IMR-90 (cell line): ENCODE results near the gene PARP6. TPM values are rescaled to one million over a fixed set of nuclear protein-coding genes. Genes with fewer than 3 reads are reported as not detected.

Experiments used
- ATAC-seq: fragments of 200-7000 bp; cut with Tn5 transposase; 2 replicates; pipeline ENCODE4 v1.9.1; 2020; ENCODE audit warnings: low read depth, mild to moderate bottlenecking, moderate library complexity
- BruUV-seq: library from RNA; stranded (reverse); fragments of 400-500 nt; replicated peaks from 2 replicates; lab custom pipeline; 2021; lab: Mats Ljungman, UMichigan
- CTCF ChIA-PET: fragments of 300-600 bp; formaldehyde crosslinking; extraction: SDS; loops from one replicate; lab custom pipeline; 2021; ENCODE audit warnings: antibody characterized with exemption; lab: Yijun Ruan, JAX
- POLR2A ChIA-PET: fragments of 300-600 bp; sonication (Branson Sonifier 250); formaldehyde crosslinking; loops from one replicate; lab custom pipeline; 2022; ENCODE audit warnings: antibody characterized with exemption; ENCODE audit not compliant: unreplicated experiment; lab: Charles Lee
- DNase-seq: peaks from one replicate; pipeline ENCODE4 v3.0.0; 2013
- H2AFZ ChIP-seq: replicated peaks from 2 replicates; pipeline ENCODE3; 2013; ENCODE audit warnings: low read length, mild to moderate bottlenecking; ENCODE audit not compliant: poor library complexity
- H2AK5ac ChIP-seq: 2 replicates; pipeline ENCODE4 v1.6.1; 2013; ENCODE audit warnings: low read depth, low read length, inconsistent platforms
- H2AK9ac ChIP-seq: replicated peaks from 2 replicates; pipeline ENCODE3; 2013; ENCODE audit warnings: mild to moderate bottlenecking, low read depth, low read length, moderate library complexity; ENCODE audit not compliant: poor library complexity
- H2BK120ac ChIP-seq: 2 replicates; pipeline ENCODE4 v1.6.1; 2013; ENCODE audit warnings: low read depth, low read length, inconsistent platforms
- H2BK15ac ChIP-seq: 3 replicates; pipeline ENCODE4 v1.6.1; 2013; ENCODE audit warnings: low read depth, low read length, inconsistent platforms
- H2BK20ac ChIP-seq: 2 replicates; pipeline ENCODE4 v1.6.1; 2013; ENCODE audit warnings: low read depth, mild to moderate bottlenecking, inconsistent platforms, low read length, moderate library complexity
- H2BK5ac ChIP-seq: 2 replicates; pipeline ENCODE4 v1.6.1; 2013; ENCODE audit warnings: mild to moderate bottlenecking, low read depth, low read length, inconsistent platforms; ENCODE audit not compliant: poor library complexity, severe bottlenecking
- H3K14ac ChIP-seq: replicated peaks from 2 replicates; pipeline ENCODE4 v1.6.1; 2013; ENCODE audit warnings: low read depth, low read length, inconsistent platforms
- H3K18ac ChIP-seq: 2 replicates; pipeline ENCODE4 v1.6.1; 2013; ENCODE audit warnings: low read depth, low read length, control low read depth
- H3K23ac ChIP-seq: 2 replicates; pipeline ENCODE4 v1.6.1; 2013; ENCODE audit warnings: low read depth, low read length, inconsistent platforms
- H3K27ac ChIP-seq: 2 replicates; pipeline ENCODE4 v1.5.1; 2013; ENCODE audit warnings: mild to moderate bottlenecking, control low read depth, low read length; ENCODE audit not compliant: insufficient read depth
- H3K27me3 ChIP-seq: 2 replicates; pipeline ENCODE4 v1.6.1; 2013; ENCODE audit warnings: low read length; ENCODE audit not compliant: control insufficient read depth, insufficient read depth
- H3K36me3 ChIP-seq: 2 replicates; pipeline ENCODE4 v1.6.1; 2013; ENCODE audit warnings: low read length, mixed read lengths; ENCODE audit not compliant: control insufficient read depth, insufficient read depth
- H3K4ac ChIP-seq: 2 replicates; pipeline ENCODE4 v1.6.1; 2013; ENCODE audit warnings: low read depth, low read length, inconsistent platforms
- H3K4me1 ChIP-seq: 2 replicates; pipeline ENCODE4 v1.6.1; 2013; ENCODE audit warnings: low read length, mixed read lengths; ENCODE audit not compliant: control insufficient read depth, insufficient read depth
- H3K4me2 ChIP-seq: 2 replicates; pipeline ENCODE4 v1.6.1; 2013; ENCODE audit warnings: low read depth, mild to moderate bottlenecking, control low read depth, low read length, moderate library complexity
- H3K4me3 ChIP-seq: 2 replicates; pipeline ENCODE4 v1.5.1; 2013; ENCODE audit warnings: low read depth, mild to moderate bottlenecking, control low read depth, low read length, moderate library complexity; ENCODE audit not compliant: insufficient read depth
- H3K56ac ChIP-seq: 2 replicates; pipeline ENCODE4 v1.6.1; 2013; ENCODE audit warnings: low read length, inconsistent platforms; ENCODE audit not compliant: insufficient read depth; ENCODE audit errors: extremely low read depth
- H3K79me1 ChIP-seq, 2 experiments: 2 replicates each; pipeline ENCODE4 v1.6.1; 2013; ENCODE audit warnings: low read length in 2 of 2, inconsistent platforms in 1 of 2, low read depth in 1 of 2
- H3K9ac ChIP-seq: 2 replicates; pipeline ENCODE4 v1.6.1; 2013; ENCODE audit warnings: low read depth, low read length, control low read depth
- H3K9me1 ChIP-seq: 2 replicates; pipeline ENCODE4 v1.6.1; 2013; ENCODE audit warnings: low read length, inconsistent platforms; ENCODE audit not compliant: insufficient read depth
- H3K9me3 ChIP-seq: 2 replicates; pipeline ENCODE4 v1.6.1; 2013; ENCODE audit warnings: low read length; ENCODE audit not compliant: control insufficient read depth, insufficient read depth
- H4K20me1 ChIP-seq: 2 replicates; pipeline ENCODE4 v1.6.1; 2013; ENCODE audit warnings: low read length, inconsistent platforms; ENCODE audit not compliant: insufficient read depth
- H4K5ac ChIP-seq: 2 replicates; pipeline ENCODE4 v1.6.1; 2013; ENCODE audit warnings: mild to moderate bottlenecking, low read depth, low read length, control low read depth
- H4K8ac ChIP-seq, 2 experiments: 2 replicates each; pipeline ENCODE4 v1.6.1; 2013; ENCODE audit warnings: low read depth in 2 of 2, low read length in 2 of 2, control low read depth in 1 of 2, inconsistent platforms in 1 of 2
- H4K91ac ChIP-seq: 2 replicates; pipeline ENCODE4 v1.6.1; 2013; ENCODE audit warnings: low read depth, low read length, inconsistent platforms; ENCODE audit not compliant: insufficient read depth
- CTCF ChIP-seq: conservative IDR thresholded peaks from 2 replicates; pipeline ENCODE4 v1.5.1; 2012; ENCODE audit warnings: mild to moderate bottlenecking, low read depth, low read length, improper control_type of control experiment
- ELK1 ChIP-seq: fragments of 150-350 bp; IDR thresholded peaks from 2 replicates; pipeline ENCODE4 v1.6.1; 2016; ENCODE audit warnings: low read depth, mild to moderate bottlenecking, low read length, moderate library complexity, borderline replicate concordance
- FOS ChIP-seq: fragments of 150-350 bp; IDR thresholded peaks from 2 replicates; pipeline ENCODE4 v1.6.1; 2016; ENCODE audit warnings: low read depth, low read length
- MXI1 ChIP-seq: IDR thresholded peaks from 2 replicates; pipeline ENCODE4 v1.6.1; 2012; ENCODE audit warnings: low read depth, mild to moderate bottlenecking, low read length, moderate library complexity, borderline replicate concordance
- POLR2A ChIP-seq: IDR thresholded peaks from 2 replicates; pipeline ENCODE4 v1.6.1; 2012; ENCODE audit warnings: mild to moderate bottlenecking, low read depth, low read length
- dilution Hi-C: fragments of 300-500 bp; cut with HindIII; formaldehyde crosslinking; loops from one replicate; pipeline ENCODE4 v1.14.3; 2018; ENCODE audit warnings: low sequenced_read_pairs; ENCODE audit not compliant: unreplicated experiment
- in situ Hi-C: fragments of 300-500 bp; cut with MboI; formaldehyde crosslinking; loops from 3 replicates; pipeline ENCODE4 v1.14.3; 2019; ENCODE audit warnings: low sequenced_read_pairs, inconsistent platforms, mixed read lengths
- intact Hi-C: fragments of 100-400 bp; cut with micrococcal nuclease; formaldehyde crosslinking; loops from 2 replicates; pipeline ENCODE4 v1.10.0; 2022
- polyA plus RNA-seq, 3 experiments: library from polyadenylated mRNA; depleted of rRNA; stranded (reverse); fragments of >200 nt; gene quantifications; 2 replicates each; pipeline ENCODE4 v1.2.3, GENCODE V29; 2012; ENCODE audit warnings: low replicate concordance in 1 of 3
- total RNA-seq: library from RNA; depleted of rRNA; stranded (reverse); fragments of >200 nt; gene quantifications from 2 replicates; pipeline ENCODE4 v1.2.3, GENCODE V29; 2012

PARP6 gene
- total and polyA plus RNA-seq, 2 of the 4 experiments (the other 2 are of a cell fraction): 13.4 to 45.1 TPM

DNA sequence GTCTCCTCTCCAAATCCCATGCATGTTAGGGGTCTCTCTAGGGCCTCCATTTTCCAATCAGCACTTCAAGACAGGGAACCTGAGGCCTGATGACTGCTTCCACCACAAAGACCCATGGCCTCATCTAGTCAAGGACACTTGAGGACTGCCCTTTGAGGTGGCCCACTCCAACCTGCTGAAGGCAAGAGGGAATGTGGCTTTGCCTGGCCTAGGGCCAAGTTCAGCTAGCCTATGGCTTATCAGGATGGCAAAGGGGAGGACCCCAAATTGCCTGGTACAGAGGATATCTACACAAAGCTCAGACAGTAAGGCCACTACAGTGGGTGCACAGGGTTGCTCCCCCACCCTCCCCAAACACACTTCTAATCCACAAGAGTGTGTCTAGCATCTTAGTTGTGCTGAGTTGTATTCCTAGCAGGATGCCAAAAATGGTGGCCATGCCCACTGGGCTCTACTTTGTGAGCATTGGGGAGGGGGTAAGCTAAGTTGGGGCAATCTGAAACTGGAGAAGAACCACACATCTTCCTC lies 64.7 kb downstream of the PARP6 start:
- dilution Hi-C loops (no loop called here), in situ Hi-C loops (no loop called here), intact Hi-C loops (no loop called here)
- no peak overlapping the region for H3K23ac ChIP-seq
- H3K9ac ChIP-seq: no peak overlapping the region
- H3K56ac ChIP-seq: no peak overlapping the region
- H3K79me1 ChIP-seq: peaks cover 60 to 92% of the 10 kb centered on the region in 2 experiments
- BruUV-seq: no TSS peak
- no peak overlapping the region for H2AK5ac ChIP-seq
- no peak overlapping the region for H2BK5ac ChIP-seq
- peaks cover 87% of the 10 kb centered on the region for H3K36me3 ChIP-seq
- no peak overlapping the region for H2BK15ac ChIP-seq
- H4K20me1 ChIP-seq: peaks cover 96% of the 10 kb centered on the region
- no peaks in the 10 kb centered on the region for H3K9me3 ChIP-seq
- H4K8ac ChIP-seq: no peak overlapping the region
- no peak overlapping the region for H4K5ac ChIP-seq
- CTCF ChIA-PET: interaction anchor here (1.2 kb wide), 1 partner anchor 19 kb away, joined by 3 read pairs; no protein-coding TSS in a partner anchor
- POLR2A ChIA-PET: no interaction called here
- H3K18ac ChIP-seq: no peak overlapping the region
- H3K9me1 ChIP-seq: peaks cover 12% of the 10 kb centered on the region
- H3K4me3 ChIP-seq: no peak overlapping the region
- no peak overlapping the region for H2BK20ac ChIP-seq
- DNase-seq: no peak
- H3K27me3 ChIP-seq: no peaks in the 10 kb centered on the region
- TF ChIP-seq ELK1 (no peak), MXI1 (no peak), FOS (no peak), POLR2A (no peak), CTCF (no peak)
- H2AK9ac ChIP-seq: no peak overlapping the region
- H4K91ac ChIP-seq: no peak overlapping the region
- ATAC-seq: no peak
- H3K4ac ChIP-seq: no peak overlapping the region
- H3K4me2 ChIP-seq: no peak overlapping the region
- no peak overlapping the region for H3K27ac ChIP-seq
- H2AFZ ChIP-seq: no peak overlapping the region
- H2BK120ac ChIP-seq: no peak overlapping the region
- H3K4me1 ChIP-seq: peaks cover 2% of the 10 kb centered on the region; the same call in 1 of the 2 replicates
- H3K14ac ChIP-seq: no peak overlapping the region
